Large intestine (tissue), 3 donors: ENCODE measurements around the gene NRXN3. TPM values are rescaled to one million over a fixed set of nuclear protein-coding genes. Genes with fewer than 3 reads are reported as not detected.
A peak's percentile ranks its signal among the peaks of the same experiment; 100 is the strongest.

Source experiments
- DNase-seq, 2 donors: peaks; one replicate each; pipeline versions ENCODE4 v3.0.0 to v3.0.0-alpha.2; 2013
- H3K27ac ChIP-seq: one replicate; pipeline ENCODE4 v1.5.1; 2013; ENCODE audit warnings: low read length
- H3K27me3 ChIP-seq: 2 replicates; pipeline ENCODE4 v1.6.1; 2013; ENCODE audit warnings: low read length; ENCODE audit not compliant: control insufficient read depth, insufficient read depth
- H3K36me3 ChIP-seq: 2 replicates; pipeline ENCODE4 v1.6.1; 2013; ENCODE audit warnings: low read length; ENCODE audit not compliant: control insufficient read depth, insufficient read depth
- H3K4me1 ChIP-seq: one replicate; pipeline ENCODE4 v1.6.1; 2013; ENCODE audit warnings: low read length; ENCODE audit not compliant: control insufficient read depth, insufficient read depth
- H3K4me3 ChIP-seq: one replicate; pipeline ENCODE4 v1.5.1; 2013; ENCODE audit warnings: low read length
- H3K9me3 ChIP-seq: one replicate; pipeline ENCODE4 v1.6.1; 2013; ENCODE audit warnings: mild to moderate bottlenecking, low read depth, low read length, moderate library complexity; ENCODE audit not compliant: control insufficient read depth
- WGBS: methylation state at CpG from one replicate; pipeline ENCODE4 v1.1.5; 2013; ENCODE audit warnings: low lambda C conversion rate; ENCODE audit not compliant: insufficient coverage; 5-methylcytosine and 5-hydroxymethylcytosine counted together
- polyA plus RNA-seq: library from polyadenylated mRNA; unstranded; fragments of 120-200 nt; gene quantifications from one replicate; pipeline ENCODE4 v1.2.1, GENCODE V29; 2013

Gene NRXN3
- polyA plus RNA-seq, 1 donor: 12.8 TPM

GRCh38 chr14:79724934-79725717, 1555.0 kb downstream of the NRXN3 start:
- no peaks in the 10 kb centered on the region for H3K27me3 ChIP-seq
- H3K4me1 ChIP-seq: peaks cover 14% of the 10 kb centered on the region
- no peaks in the 10 kb centered on the region for H3K36me3 ChIP-seq
- H3K27ac ChIP-seq: no peak overlapping the region
- no peak overlapping the region for H3K4me3 ChIP-seq
- 60% methylated on average over 1 of the region's 7 CpGs for WGBS
- H3K9me3 ChIP-seq: no peaks in the 10 kb centered on the region
- DNase-seq: peak in 1 of 2 donors; percentile 33

GRCh38 chr14:79727900-79728299, 1557.7 kb downstream of the NRXN3 start:
- no CpG with 5 or more reads among the region's 3 CpGs for WGBS
- H3K9me3 ChIP-seq: no peaks in the 10 kb centered on the region
- H3K36me3 ChIP-seq: no peaks in the 10 kb centered on the region
- H3K27me3 ChIP-seq: no peaks in the 10 kb centered on the region
- peaks cover 14% of the 10 kb centered on the region for H3K4me1 ChIP-seq
- H3K27ac ChIP-seq: no peak overlapping the region
- H3K4me3 ChIP-seq: no peak overlapping the region
- DNase-seq: peak in 1 of 2 donors; percentile 35

- Histone ChIP-seq H3K27me3 (no peaks in the 10 kb centered on the region), H3K4me1 (peaks cover 14% of the 10 kb centered on the region), H3K4me3 (no peak overlapping the region), H3K27ac (no peak overlapping the region), H3K9me3 (no peaks in the 10 kb centered on the region), H3K36me3 (no peaks in the 10 kb centered on the region)
- WGBS: 20% methylated on average over 1 of the region's 3 CpGs
- peak in 1 of 2 donors; percentile 26 for DNase-seq
Measured at GRCh38 chr14:79728331-79728730, 1558.2 kb downstream of the NRXN3 start.

GRCh38 chr14:79729731-79730130, 1559.6 kb downstream of the NRXN3 start:
- WGBS: no CpG with 5 or more reads among the region's 3 CpGs

GRCh38 chr14:79730196-79730595, 1560.0 kb downstream of the NRXN3 start:
- Histone ChIP-seq H3K9me3 (no peaks in the 10 kb centered on the region), H3K4me3 (no peak overlapping the region), H3K27ac (no peak overlapping the region), H3K27me3 (no peaks in the 10 kb centered on the region), H3K4me1 (peaks cover 14% of the 10 kb centered on the region), H3K36me3 (no peaks in the 10 kb centered on the region)
- no CpG with 5 or more reads among the region's 2 CpGs for WGBS
- DNase-seq: no peak

More at GRCh38 chr14:79729731-79730130, 1559.6 kb downstream of the NRXN3 start:
- Histone ChIP-seq H3K27me3 (no peaks in the 10 kb centered on the region), H3K36me3 (no peaks in the 10 kb centered on the region), H3K27ac (no peak overlapping the region), H3K9me3 (no peaks in the 10 kb centered on the region), H3K4me1 (peaks cover 14% of the 10 kb centered on the region), H3K4me3 (no peak overlapping the region)
- DNase-seq: no peak

- Histone ChIP-seq H3K9me3 (peaks cover 1% of the 10 kb centered on the region), H3K27me3 (no peaks in the 10 kb centered on the region), H3K36me3 (no peaks in the 10 kb centered on the region), H3K4me1 (peaks cover 14% of the 10 kb centered on the region), H3K27ac (no peak overlapping the region), H3K4me3 (no peak overlapping the region)
- WGBS: 93% methylated on average over 2 of the region's 5 CpGs
- DNase-seq: no peak
Measured at GRCh38 chr14:79730953-79731352, 1560.8 kb downstream of the NRXN3 start.

- no peak overlapping the region for H3K4me3 ChIP-seq
- no peak overlapping the region for H3K27ac ChIP-seq
- WGBS: 70% methylated on average over 3 of the region's 8 CpGs
- no peaks in the 10 kb centered on the region for H3K36me3 ChIP-seq
- H3K27me3 ChIP-seq: no peaks in the 10 kb centered on the region
- peaks cover 2% of the 10 kb centered on the region for H3K9me3 ChIP-seq
- H3K4me1 ChIP-seq: peaks cover 4% of the 10 kb centered on the region
- DNase-seq: no peak
Measured at GRCh38 chr14:79732911-79733655, 1562.9 kb downstream of the NRXN3 start.

GRCh38 chr14:79734151-79734550, 1564.0 kb downstream of the NRXN3 start:
- WGBS: 100% methylated on average over 1 of the region's 3 CpGs
- Histone ChIP-seq H3K4me3 (no peak overlapping the region), H3K9me3 (peaks cover 2% of the 10 kb centered on the region), H3K27me3 (no peaks in the 10 kb centered on the region), H3K36me3 (no peaks in the 10 kb centered on the region), H3K4me1 (no peaks in the 10 kb centered on the region), H3K27ac (no peak overlapping the region)
- no peak for DNase-seq

- Histone ChIP-seq H3K27ac (no peak overlapping the region), H3K4me1 (no peaks in the 10 kb centered on the region), H3K9me3 (peaks cover 2% of the 10 kb centered on the region), H3K4me3 (no peak overlapping the region), H3K27me3 (no peaks in the 10 kb centered on the region), H3K36me3 (no peaks in the 10 kb centered on the region)
- WGBS: no CpG with 5 or more reads among the region's 1 CpG
- no peak for DNase-seq
Measured at GRCh38 chr14:79734656-79735055, 1564.5 kb downstream of the NRXN3 start.

GRCh38 chr14:79735121-79735520, 1564.9 kb downstream of the NRXN3 start:
- Histone ChIP-seq H3K27ac (no peak overlapping the region), H3K4me3 (no peak overlapping the region)
- 88% methylated on average over 1 of the region's 3 CpGs for WGBS

More at GRCh38 chr14:79735121-79735520, 1564.9 kb downstream of the NRXN3 start:
- Histone ChIP-seq H3K36me3 (no peaks in the 10 kb centered on the region), H3K27me3 (no peaks in the 10 kb centered on the region), H3K9me3 (peaks cover 2% of the 10 kb centered on the region), H3K4me1 (no peaks in the 10 kb centered on the region)
- no peak for DNase-seq
